Dedifferentiated amniotic fluid mesenchymal stem cell (primary cell): ENCODE measurements around the gene ABCC8.

ENCODE experiments used
- DNase-seq: peaks from one replicate; pipeline ENCODE4 v3.0.0-alpha.2; 2016; ENCODE audit errors: extremely low spot score

ABCC8 gene

GRCh38 chr11:17387811-17388210 is 88.8 kb downstream of the ABCC8 start:
- DNase-seq: no peak

GRCh38 chr11:17387254-17387653 is 89.4 kb downstream of the ABCC8 start:
- no peak for DNase-seq

- peak; percentile 15 for DNase-seq
Measured at GRCh38 chr11:17386331-17387084, 90.1 kb downstream of the ABCC8 start.

DNA sequence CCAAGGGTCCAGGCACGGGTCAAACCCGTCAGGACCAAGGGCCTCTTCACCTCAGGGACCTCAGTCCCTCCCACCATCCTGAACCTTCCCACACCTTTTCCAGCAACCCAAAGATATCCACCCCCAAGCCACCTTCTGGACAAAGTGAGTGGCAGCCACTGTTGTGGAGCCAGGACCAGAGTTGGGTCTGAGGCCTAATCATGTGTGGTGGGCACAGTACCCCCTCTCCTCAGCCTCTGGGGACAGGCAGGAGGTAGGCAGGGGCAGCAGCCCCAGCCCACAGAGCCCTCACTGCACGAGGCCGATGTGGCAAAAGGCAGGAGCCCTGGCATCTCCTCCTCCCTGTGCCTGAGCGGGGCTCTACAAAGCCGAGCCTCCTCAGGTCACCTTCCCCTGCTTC is 90.7 kb downstream of the ABCC8 start:
- DNase-seq: no peak

DNA sequence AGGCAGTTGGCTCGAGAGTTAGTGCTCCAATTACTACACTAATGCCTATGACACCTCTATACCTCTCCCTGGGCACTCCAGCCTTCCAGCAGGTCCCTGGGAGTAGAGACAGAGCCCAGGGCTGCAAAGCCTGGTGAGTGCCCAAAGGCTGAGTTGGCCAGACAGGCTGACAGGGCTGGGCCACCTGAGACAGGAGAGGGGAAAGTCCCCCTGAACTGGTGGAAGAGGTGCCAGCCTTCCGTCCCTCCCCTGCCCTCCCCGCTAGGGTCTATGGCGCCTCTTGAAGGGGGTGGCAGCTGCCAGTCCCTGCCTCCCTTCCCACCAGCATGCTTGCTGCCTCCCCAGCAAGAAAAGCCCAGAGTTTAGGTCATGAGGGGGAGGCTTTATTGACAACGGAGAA is 91.2 kb downstream of the ABCC8 start:
- no peak for DNase-seq

DNA sequence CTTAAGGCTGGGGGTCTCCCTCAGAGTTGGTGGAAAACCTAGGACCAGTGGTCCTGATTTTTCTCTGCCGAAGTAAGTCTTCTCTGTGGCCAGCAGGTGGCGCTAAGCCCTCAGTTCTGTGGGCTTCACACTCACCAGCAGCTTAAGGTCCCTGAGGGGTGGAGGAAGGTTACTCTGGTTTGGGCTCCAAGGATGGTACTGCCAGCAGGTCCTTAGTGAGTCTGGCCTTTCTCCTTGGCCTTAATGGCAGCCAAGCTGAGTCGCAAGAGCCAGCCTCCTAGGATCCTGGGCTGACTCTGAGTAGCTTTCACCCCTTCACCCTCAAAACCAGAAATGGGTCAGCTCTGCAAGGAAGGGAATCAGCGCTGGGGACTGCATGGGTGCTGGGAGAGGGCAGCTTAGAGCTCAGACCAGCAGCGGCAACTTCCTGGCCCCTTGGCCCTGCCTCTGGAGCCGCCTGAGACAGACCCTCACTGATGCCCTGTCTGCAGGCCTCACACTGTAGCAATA is 92.6 kb downstream of the ABCC8 start:
- DNase-seq: peak; percentile 61

- DNase-seq: no peak
Measured at GRCh38 chr11:17383461-17383860, 93.2 kb downstream of the ABCC8 start.

- no peak for DNase-seq
Measured at GRCh38 chr11:17382046-17382728, 94.5 kb downstream of the ABCC8 start.

GRCh38 chr11:17381156-17381555 is 95.5 kb downstream of the ABCC8 start:
- no peak for DNase-seq

GRCh38 chr11:17379383-17380180 is 97.1 kb downstream of the ABCC8 start:
- no peak for DNase-seq

DNA sequence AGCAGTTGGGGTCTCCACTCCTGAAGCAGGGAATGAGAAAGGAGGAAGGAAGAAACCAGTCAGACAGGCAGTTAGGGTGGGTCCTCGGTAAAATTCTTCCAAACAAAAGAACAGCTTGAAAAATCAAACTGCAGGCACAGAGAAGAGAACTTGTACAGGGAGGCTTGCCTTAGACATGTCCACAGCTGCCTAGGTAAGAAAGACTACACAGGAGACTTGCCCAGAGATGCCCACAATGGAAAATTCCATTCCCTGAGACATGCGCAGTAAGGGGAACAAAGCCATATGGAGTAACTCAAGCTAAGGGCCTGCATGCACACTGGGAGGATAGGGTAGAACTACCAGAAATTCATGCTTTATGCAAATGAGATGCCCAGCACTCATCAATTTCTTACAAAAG is 98.0 kb downstream of the ABCC8 start:
- DNase-seq: no peak

GRCh38 chr11:17376493-17376892 is 100.2 kb downstream of the ABCC8 start:
- DNase-seq: no peak

DNA sequence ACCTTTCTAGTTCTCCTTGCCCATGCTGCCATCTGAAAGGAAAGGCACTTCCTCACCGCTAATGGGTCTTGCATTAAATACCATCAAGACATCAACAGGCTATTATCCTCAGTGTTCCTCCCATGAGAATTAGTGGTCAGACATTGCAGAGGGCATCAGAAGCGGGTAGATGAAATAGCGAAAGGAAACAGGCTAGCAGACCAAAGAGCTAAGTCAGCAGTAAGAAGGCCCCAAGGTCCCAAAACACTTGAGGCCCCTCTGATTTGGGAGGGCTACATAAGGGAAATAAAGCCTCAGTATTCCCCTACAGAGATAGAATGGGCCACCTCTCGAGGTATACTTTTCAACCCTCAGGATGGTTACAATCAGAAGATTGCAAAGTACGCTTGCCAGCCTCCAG is 101.1 kb downstream of the ABCC8 start:
- no peak for DNase-seq

- DNase-seq: no peak
Measured at GRCh38 chr11:17371614-17372013, 105.0 kb downstream of the ABCC8 start.

GRCh38 chr11:17369684-17370243 is 106.9 kb downstream of the ABCC8 start:
- DNase-seq: no peak

- DNase-seq: no peak
Measured at GRCh38 chr11:17369094-17369493, 107.6 kb downstream of the ABCC8 start.

DNA sequence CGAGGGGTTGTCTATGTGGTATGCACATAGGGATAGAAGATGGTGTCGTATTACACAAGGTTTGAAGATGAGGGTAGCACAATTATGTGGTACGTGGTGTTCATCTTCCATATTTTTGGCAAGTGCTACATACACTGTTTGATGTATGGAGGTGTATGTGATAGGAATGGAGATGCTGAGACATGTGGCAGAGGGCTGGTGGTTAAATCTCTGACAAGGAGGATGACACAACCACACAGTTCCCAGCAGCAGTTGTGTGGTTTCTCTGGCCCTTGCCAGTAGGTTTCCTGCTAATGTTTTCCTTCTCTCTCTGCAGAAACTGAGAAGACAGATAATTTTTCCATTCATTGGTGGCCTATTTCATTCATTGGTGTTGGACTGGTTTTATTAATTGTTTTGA is 108.1 kb downstream of the ABCC8 start:
- no peak for DNase-seq

DNA sequence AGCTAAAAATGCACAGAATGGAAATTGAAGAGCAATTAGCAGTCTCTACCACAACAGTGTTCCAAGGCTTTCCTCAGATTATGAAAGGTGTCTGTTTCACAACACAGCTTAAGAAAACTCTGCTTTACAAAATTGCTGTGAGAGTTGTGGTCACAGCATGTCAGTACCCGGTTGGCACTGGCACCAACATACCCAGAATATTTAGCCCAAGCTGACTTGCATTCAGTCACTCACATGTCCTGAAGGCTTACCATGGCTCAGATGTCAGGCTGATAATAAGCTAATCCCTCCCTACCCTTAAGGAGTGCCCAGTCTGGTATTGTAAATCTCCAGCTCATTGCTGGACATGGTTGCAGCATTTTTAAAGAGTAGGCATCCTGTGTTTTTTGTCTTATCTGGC is 110.2 kb downstream of the ABCC8 start:
- DNase-seq: no peak

- peak; percentile 71 for DNase-seq
Measured at GRCh38 chr11:17354601-17354991, 122.0 kb downstream of the ABCC8 start.

DNA sequence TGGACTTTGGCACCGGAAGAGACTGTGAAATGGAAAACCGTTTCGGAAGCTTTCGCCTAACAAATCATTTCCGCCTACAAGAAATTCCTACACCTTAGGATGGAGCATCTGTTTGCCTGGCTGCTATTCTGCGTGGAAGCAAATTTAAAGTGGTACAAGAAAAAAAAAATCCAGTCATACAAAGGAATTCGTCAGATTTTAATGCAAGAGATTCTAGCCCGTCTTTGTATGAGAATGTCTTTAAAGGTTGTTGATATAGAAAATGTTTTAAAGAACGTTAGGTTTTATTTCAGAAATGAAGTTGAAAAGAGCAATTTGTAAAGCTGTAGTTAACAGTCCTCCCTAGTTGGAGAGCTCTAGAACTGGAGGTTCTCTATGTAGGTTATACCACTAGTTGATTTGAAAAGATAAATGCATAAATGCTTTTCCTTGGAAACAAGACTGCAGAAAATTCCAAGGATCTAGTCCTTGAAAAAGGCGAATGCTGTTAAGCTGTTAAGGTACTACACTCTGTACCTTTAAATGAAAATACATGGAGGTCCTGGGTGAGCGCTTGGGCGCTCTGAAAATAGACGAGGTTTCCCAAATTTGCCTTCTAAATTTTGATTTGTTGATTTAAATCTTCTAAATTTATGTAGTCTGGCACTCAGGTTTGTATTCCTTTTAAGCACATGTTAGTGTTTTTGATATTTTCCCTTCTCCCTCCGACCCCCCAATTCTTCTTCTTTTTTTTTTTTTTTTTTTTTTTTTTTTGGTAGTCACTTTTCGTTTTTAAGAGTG is 122.6 kb downstream of the ABCC8 start:
- no peak for DNase-seq
